ENCODE results near the gene TNFAIP8L2.

Gene TNFAIP8L2

DNA sequence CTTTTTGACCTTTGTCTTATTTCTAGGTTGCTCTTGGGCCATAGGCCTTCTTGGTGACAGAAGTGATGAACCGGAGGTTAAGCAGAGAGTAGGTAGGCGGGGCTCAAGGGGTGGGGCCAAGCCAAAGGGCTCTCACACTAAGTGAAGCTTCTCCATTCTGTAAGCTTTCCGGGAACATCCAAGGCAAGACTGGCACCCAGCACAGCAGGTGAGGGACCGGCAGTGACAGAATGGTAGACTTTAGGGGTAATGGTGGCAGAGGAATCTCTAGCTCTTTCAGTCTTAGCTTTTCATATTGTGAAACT, at the start of gene TNFAIP8L2:
TSS of gene TNFAIP8L2 (plus strand) at position 135 of the 305 bp plus-strand sequence. CDS start 2,049 bp downstream, outside the sequence.
- peak; percentile 78 to 80 for DNase-seq

DNA sequence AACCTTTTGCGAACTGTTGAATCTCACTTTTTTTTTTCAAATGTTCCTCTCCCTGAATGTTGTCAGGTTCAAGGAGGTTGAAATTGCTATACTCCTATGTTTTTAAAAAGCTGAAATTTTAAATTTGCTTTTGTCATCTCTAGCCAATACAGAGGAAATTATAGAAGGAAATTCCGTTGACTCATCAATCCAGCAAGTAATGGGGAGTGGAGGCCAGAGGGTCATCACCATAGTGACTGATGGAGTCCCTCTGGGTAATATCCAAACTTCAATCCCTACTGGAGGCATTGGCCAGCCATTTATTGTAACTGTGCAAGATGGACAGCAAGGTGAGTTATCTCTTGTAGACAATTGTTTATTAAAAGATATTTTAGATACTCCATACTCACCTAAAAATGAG, 49.6 kb upstream of the TNFAIP8L2 start:
- DNase-seq, result peak in 1 of 2 donors; percentile 6

DNA sequence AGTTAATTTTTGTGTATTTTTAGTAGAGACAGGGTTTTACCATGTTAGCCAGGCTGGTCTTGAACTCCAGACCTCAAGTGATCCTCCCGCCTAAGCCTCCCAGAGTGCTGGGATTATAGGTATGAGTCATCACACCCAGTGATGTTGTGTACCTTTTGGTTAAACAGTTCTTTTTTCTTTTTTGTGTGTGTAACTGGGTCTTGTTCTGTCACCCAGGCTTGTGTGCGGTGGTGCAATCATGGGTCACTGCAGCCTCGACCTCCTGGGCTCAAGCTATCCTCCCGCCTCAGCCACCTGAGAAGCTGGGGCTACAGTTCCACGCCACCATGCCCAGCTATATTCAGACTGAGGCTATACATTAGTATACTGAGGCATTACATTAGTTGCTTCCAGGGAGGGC, 48.1 kb upstream of the TNFAIP8L2 start:
- DNase-seq, result no peak

DNA sequence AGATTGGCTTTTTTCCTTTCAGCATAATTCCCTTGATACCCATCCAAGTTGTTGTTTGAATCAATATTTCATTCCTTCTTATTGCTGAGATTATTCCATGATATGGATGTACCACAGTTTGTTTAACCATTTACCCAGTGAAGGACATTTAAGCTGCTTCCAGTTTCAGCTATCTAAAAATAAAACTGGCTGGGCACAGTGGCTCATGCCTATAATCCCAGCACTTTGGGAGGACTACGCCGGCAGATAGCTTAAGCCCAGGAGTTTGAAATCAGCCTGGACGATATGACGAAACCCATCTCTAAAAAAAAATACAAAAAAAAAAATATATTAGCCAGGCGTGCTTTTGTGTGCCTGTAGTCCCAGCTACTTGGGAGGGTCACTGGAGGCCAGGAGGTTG, 42.6 kb upstream of the TNFAIP8L2 start:
- no peak for DNase-seq

DNA sequence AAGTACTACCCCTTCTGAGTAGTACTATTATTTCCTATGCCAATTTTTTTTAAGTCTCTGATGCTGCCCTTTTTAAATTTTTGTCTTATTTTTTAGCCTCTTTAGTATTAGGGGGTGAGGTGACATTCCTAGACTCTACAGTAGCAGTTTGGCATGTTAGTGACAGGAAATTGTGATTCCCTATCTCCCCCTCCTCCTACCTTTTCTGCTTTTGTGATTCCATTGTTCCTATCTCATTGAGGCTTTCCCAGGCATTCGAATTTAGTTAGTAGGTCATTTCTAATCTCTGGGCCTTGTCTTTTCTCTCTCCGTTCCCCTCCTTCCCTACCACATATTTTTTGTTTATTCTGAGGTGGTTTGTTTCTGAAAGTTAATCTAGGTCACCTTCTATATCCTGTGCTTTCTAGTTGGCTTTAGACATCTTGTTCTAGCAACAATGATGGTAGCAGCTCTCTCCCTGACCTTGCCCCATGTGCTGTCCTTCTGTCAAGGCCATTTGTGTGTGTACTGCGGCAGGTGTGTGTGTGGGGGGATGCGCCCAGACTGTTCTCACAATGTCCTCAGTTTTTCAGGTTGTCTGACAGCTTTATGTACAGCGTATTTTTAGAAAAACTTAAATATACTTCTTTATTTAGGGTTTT, 31.6 kb upstream of the TNFAIP8L2 start:
- no peak for DNase-seq

DNA sequence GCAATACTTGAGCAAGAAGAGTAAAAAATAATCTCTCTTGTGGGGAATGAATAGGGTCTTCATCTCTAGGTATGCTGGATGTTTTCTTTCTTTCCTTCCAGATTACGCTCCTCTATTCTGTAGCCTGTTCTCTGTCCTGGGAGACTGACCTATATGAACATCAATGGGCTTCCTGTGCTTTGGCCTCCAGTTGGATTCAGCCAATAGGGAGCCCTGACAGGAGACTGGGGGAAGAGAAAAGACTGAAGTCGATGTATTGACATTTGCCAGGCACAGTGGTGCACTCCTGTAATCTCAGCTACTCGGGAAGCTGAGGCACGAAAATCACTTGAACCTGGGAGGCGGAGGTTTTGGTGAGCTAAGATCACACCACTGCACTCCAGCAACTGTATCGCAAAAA, 27.6 kb upstream of the TNFAIP8L2 start:
- no peak for DNase-seq

DNA sequence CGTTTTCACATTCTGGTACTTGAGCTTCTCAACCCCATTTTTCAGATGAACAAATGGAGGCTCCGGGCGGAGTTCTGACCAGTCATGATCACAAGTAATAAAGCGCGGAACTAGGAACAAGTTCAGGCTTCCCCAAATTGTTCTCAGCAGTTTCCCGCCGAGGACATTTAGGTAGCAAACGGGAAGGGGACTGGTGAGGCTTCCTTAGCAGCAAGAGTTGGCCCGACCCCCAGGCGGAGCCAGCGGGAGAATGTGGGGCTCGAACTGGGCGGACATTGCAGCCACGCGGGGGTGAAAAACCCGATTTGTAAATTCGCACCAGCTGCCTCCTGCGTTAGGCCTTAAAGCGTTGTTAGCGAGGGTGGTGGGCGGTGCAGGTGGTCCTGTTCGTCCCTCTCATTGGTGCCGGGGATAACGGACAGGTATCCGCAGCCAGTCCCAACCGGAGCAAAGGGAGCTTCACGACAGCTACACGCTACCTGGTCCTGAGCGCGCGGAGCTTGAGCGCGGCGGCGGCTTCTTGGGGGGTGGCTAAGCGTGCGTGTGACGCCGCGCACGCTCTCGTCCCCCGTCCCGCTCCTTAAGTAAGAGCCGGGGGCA, 25.4 kb upstream of the TNFAIP8L2 start:
- DNase-seq, result peak; percentile 57 to 58

DNA sequence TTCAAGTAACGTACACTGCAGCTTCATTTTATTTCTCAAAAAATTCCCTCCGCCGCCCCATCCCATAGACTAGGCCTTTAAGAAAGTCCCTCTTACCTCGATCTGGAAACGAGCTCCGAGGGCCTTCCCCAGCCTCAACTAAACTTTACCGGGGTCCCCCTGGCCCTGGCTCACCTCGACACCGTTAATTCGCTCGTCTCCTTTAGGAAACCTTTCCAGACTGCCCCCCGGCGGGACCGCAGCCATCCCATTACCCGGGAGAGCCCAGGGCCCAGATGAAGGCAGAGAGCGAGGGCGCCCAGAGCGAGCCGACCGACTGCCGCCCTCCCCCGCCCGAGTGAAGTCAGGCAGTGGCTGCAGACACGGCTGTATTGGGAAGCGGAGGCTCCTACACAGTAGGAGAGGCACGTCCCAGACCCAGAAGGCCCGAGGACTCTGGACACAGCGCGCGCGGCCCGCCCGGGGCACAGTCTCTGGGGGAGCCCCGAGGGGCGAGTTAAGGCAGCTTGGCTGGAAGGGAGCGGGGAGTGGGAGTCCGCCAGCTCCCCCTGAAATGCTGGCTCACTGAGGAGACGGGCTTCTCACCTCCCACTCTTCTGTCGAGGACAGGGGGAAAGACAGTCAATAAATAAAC, 24.6 kb upstream of the TNFAIP8L2 start:
- DNase-seq, result no peak

DNA sequence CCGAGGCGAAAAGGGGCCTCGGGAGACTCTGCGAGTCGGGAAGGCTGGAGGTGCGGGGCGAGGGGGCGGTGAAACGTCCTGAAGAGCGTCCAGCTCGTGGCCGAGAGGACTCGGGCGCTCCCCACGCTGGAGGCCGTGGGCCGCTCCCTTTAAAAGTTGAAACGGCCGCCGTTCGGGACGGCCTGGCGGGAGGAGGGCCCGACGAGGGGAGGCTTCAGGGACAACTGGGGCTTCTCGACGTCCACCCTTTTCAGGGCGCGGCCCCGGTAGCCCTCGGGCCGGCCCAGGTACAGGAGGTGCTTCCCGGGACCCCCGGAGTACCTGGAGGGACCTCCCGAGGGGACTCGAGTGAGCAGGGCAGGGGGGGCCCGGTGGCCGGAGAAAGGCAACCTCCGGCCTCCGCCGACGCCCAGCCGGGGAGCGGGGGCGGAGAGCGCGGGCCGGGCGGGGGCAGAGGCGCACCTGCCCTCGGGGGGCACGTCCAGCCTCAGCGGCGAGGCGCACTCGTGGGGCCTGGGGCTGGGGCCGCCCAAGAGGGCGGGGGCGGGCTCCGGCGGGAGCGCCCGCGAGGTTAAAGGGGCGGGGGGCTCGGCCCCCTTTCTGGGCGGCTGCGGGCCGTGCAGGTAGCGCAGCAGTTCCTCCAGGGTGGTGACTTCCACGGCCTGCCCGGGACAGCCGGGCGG, 24.0 kb upstream of the TNFAIP8L2 start:
- DNase-seq, result no peak

DNA sequence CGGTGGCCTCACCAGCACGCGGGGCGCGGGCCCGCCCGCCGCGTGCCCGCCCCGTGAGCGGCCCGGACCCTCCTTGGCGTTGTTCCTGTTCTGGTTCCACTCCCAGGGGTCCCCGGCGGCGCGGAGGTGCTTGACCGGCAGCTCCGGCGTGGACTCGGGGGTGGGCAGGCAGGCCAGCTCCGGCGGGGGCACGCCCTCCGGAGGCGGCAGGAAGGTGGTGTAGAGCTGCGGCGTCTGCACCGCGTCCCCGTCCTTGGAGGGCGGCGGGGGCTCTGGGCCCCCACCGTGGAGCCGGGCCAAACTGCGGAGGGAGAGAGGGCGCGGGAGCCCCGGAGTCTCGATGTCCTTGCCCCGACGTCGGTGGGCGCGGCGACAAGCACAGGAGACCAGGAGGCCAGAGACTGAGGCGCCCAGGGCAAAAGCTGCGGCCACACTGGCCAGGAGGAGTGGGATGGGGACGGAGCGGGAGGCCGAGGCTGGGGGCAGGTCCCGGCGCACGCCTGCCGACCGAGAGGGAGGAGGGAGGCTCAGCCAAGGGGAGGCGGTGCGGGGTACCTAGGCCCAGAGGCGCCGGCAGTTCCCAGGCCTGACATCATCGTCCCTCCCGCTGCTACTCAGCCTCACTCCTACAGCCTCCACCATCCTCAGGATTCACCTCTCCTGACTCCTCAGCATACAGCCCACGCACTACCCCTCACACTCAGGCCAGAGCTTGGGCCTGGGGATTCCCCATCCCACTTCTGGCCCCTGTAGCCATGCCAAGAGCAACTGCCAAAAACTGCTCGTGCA, 23.2 kb upstream of the TNFAIP8L2 start:
- DNase-seq, result no peak

DNA sequence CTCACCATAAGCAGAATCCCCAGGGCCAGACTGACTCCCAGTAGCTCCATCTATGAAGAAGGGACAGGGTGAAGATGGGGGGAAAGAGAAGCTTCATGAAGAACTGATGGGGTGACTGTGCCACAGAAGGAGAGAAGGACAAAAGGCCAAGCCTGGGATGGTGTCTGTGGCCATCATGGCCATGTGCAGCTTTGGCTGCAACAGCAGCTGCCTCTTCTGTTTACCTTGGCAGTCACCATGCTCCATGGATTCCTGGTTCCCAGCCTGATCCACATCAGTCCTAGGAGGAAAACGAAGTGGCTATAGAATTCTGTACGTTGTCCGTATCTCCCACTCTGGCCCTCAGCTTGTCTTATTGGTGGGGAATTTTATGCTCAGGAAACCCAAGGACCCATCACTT, 22.1 kb upstream of the TNFAIP8L2 start:
- no peak for DNase-seq

DNA sequence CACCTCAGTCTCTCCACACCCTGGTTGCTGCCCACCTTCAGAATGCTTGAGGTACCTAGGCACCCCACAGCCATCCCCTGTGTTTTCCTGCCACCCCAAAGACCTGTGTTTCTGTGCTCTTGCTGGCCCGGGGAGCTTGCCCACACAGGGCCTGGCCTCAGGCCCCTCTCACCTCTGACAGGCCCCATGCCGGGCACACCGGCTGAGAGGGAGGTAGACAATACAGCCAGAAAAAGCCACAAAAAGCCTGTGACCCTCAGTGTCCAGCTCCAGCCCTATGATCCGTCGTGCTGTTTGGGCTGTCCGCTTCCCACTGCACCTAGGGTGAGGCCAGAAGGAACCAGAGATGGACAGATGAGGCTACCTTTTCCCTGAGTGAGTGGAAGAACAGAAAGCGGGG, 21.5 kb upstream of the TNFAIP8L2 start:
- DNase-seq, result no peak

DNA sequence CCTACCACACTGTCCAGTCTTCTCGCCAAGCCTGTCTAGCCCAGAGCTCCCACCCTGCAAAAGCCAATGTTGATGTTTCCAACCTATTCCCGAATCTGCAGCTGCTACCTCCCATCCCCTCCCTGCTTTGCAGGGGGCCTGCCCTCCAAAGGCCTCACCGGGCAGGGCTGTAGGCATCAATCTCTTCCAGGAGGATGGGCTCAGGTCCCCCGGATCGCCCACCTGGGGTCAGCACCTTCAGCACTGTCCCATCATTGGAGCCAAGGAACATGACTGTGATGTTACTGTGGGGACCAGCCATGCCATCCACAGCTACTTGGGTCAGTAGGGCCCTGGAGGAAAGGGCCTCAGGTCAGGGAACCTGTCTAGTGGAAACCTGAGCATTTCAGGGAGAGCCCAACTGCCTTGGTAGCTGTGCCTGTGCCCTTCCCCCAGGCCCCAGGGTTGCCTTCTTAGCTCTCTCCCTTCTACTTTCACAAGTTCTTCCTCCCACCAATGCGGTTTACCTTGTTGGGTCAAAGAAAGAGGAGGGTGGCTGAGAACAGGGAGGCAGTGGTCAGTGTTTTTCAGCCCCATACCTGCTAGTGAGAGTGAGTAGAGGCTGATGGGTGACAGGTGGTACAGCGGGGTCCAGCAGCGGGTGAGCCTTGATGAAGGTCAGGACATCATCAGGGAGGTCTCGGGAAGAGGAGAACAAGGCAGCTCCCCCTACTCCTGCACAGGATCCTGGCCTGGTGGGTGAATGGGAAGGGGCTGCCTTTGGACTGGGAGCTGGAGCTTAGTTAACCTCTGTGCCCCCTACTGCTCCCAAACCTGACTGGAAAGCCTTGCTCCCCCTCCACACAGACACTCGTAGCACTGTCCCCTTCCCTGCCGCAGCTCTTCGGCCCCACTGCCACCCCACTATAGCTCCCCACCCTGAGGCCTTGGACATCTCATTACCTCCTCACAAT, 20.7 kb upstream of the TNFAIP8L2 start:
- no peak for DNase-seq

DNA sequence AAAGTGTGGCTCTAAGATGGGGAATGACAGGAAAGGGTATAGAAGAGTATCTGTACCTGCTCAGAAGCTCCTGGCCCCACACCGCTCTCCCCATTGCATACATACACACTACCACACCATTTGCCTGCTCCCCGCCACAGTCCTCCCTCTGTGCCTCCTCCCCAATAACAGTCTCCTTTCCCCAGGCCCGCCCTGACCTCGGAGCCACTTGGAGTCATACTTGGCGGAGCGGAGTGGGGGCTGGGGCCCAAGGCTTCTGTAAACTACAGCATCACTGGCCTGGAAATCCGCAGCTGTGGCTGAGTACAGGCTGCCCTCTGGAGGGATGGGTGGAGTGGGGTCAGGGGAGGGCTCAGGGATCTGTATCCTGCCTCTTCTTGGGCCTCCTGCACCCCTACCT, 18.7 kb upstream of the TNFAIP8L2 start:
- DNase-seq, result no peak

DNA sequence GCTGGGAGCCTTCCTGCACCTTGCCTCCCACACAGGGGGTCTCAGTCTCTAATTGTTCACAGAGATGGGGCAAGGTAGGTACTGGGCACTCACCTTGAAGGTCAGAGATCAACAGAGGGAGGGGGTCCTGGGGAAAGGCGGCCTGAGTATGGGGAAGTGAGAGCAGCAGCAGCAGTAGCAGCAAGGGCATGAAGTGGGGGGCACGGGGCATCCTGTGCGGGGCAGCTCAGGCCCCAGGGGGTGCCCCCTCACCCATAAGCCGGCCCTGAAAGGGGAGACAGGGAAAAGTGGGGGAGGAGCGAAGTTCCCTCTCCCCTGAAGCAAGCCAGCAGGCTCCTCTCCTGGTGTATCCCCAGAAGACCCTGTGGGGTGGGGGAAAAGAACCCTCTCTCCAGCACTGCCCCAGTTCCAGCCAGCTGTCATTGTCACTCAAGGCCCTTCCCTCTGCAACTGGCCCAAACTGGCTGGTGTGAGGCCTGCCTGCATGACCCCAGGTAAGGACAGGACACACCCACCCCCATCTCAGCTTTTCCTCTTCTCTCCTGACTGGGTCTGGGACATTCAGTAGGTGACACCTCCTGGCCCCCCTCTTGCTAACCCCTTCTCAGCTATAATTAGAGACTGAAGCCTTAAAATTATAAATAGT, 13.9 kb upstream of the TNFAIP8L2 start:
- no peak for DNase-seq

DNA sequence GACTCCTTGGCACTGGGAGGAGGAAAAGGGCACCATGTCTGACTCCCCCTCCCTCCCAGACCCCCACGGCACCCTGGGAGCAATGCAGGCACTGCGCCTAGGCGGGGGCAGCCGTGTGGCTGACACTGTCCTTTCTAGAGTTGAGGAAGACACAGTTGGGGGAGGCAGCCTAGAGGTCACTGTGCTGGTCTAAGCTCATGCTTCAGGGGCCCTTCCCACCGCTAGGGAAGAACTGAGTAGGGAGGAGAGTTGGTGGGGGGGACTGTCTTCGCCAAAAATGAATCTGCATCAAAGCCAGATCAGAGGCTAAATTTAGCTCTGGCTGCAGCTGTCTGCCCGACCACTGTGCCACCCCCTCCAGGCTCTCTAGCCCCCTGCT, 13.4 kb upstream of the TNFAIP8L2 start:
- no peak for DNase-seq

DNA sequence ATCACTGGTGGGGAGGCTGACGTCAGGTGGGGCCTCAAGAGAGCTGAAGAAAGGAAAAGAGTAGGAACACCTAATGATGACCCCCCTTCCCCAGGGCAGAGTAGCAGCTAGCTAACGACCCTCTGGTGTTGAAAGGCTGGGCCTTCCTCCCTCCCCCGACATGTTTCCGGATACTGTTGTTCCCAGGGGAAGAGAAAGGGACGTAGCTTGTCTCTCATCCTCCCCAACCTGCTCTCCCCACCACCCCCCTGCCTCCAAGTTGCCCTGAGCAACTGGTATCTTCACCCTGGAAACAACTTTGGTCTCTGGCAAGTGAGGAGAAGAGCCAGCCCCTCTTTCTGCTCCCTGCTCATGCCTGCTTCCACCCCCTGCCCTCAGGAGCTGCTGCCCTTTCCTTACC, 12.5 kb upstream of the TNFAIP8L2 start:
- no peak for DNase-seq

DNA sequence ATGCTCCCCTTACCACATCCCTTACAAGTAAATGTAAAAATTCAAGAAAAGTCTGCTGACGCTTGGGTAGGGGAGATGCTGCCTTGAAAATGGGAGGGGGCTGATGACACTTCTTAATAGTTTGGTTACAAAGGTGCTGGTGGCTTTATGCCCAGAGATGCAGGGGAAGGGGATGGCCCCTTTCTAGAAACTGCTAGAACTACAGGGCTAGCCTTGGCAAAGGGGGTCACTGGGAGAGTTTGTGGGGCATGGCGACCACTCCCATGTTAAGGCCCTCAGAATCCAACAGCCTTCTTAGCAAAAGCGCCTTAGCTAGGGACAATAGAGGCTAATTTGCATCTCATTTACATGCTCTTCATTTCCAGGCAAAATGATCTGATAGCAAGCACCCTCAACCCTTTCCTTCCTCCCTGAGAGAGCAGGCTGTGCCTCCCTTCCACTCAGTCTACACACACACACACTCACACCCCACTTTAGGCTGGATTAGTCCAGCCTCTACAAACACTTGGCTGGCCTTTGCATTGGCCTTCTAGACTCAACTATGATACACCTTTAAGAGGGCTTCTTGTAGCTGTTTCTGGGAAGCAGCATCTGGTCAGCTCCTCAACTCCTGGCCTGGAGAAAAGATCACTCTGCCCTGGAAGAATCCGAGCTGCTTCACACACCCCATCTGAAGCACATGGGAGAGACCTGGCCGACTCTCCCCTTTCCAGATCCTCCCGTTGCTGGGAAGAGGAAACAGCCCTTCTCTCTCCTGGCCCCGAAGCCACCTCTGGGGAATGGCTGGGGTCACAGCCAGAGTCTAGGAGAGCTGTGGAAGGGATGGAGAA, 11.8 kb upstream of the TNFAIP8L2 start:
- DNase-seq, result no peak

DNA sequence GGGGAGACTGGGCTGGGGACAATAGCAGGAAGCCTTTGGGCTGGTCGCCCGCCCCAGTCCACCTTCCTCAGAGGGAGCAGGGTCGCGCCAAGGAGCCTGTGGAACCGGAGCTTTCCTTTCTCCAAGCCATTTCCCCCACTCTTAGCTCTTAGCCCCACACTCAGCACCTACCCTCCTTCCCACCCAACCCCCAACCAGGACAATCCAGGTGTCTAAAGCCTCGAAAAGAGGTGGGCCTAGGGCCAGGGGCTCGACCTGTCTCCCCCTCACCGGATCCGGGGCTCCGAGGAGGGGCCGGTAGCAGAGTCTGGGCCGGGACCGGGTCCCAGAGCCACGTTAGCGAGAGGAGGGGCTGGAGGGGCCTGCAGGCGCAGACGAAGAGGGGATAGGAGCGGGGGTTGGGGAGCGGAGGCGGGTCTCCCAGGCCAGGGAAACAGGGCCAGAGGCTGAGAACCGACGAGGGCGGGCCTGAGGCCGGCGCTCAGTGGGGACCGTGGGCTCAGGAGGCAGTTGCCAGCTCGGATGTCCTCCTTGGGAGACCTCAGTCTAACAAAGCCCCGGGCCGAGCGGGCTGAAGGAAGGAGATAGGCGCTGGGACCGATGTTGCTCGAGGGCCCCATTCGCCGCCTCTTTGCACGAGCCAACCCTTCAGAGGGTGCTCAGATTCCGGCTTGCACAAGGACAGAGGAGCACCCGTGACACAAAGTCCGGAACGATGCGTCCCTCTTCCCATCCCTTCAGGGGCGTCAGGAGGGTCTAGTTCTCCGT, 11.0 kb upstream of the TNFAIP8L2 start:
- DNase-seq, result no peak

DNA sequence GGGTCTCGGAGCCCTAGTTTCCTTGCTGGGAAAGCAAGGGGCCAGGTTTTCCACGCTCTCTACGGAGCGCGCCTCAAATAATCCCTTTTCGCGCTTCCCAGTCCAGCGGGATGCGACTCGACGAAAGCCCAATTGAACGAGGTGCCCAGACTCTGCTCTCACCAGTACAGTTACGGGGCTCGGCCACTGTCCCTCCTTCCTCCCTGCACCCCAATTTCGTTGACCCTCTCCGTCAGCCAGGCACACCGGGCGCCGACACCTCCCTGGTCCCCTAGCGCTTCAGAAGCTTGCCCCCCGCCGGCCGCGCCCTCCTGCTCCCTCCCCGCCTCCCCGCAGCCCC, 10.4 kb upstream of the TNFAIP8L2 start:
- DNase-seq, result no peak
